Peyer's patch (tissue), 4 donors: ENCODE data around the gene NES. TPM values are rescaled to one million over a fixed set of nuclear protein-coding genes. Genes with fewer than 3 reads are reported as not detected.
A peak's percentile ranks its signal among the peaks of the same experiment; 100 is the strongest.

Experiments used
- DNase-seq, 3 donors: peaks; one replicate each; pipeline ENCODE4 v3.0.0-alpha.2; 2017 to 2019
- H3K27ac ChIP-seq, 4 donors: fragments of 200-600 bp; sonication (generic); one replicate each; pipeline ENCODE4 v1.5.1; 2016 to 2019
- H3K27me3 ChIP-seq, 2 donors: fragments of 200-600 bp; sonication (generic); one replicate each; pipeline ENCODE4 v1.5.1; 2019
- H3K36me3 ChIP-seq, 3 donors: fragments of 200-600 bp; sonication (generic); one replicate each; pipeline ENCODE4 v1.5.1; 2016 to 2019
- H3K4me1 ChIP-seq, 4 donors: fragments of 200-600 bp; sonication (generic); one replicate each; pipeline ENCODE4 v1.5.1; 2016 to 2019
- H3K4me3 ChIP-seq, 4 donors: fragments of 200-600 bp; sonication (generic); 1 replicate in 3 of 4; 2 replicates in 1 of 4; pipeline ENCODE4 v1.5.1; 2016 to 2019; ENCODE audit warnings: mild to moderate bottlenecking in 1 of 4
- H3K9me3 ChIP-seq, 4 donors: fragments of 200-600 bp; sonication (generic); one replicate each; pipeline ENCODE4 v1.5.1; 2016 to 2019; ENCODE audit warnings: mild to moderate bottlenecking in 1 of 4
- CTCF ChIP-seq, 6 experiments: fragments of 450-650 bp in 4 of 6; fragments of 200-600 bp in 2 of 6; sonication (generic) in 1 of 6; IDR thresholded peaks; one replicate each; pipeline ENCODE4 v1.5.1; 2017 to 2019; ENCODE audit warnings: antibody characterized with exemption in 6 of 6, mild to moderate bottlenecking in 3 of 6, moderate library complexity in 1 of 6
- POLR2A ChIP-seq, 2 donors: fragments of 450-650 bp; IDR thresholded peaks; one replicate each; pipeline ENCODE4 v1.5.1; 2017; ENCODE audit warnings: antibody characterized with exemption in 2 of 2, mild to moderate bottlenecking in 2 of 2, moderate library complexity in 2 of 2
- total RNA-seq, 4 donors: library from RNA; depleted of rRNA; stranded (reverse); fragments of >200 nt; gene quantifications; one replicate each; pipeline ENCODE4 v1.1.0, GENCODE V29; 2016

NES gene
- total RNA-seq, 4 donors from 2014 or later = 2.8 to 25.6 (median 3.1) TPM

GRCh38 chr1:156662005-156662799 lies 15.0 kb downstream of the NES start:
- no peaks in the 10 kb centered on the region for H3K36me3 ChIP-seq
- no peak overlapping the region for H3K4me3 ChIP-seq
- DNase-seq = no peak
- no peaks in the 10 kb centered on the region for H3K9me3 ChIP-seq
- H3K27ac ChIP-seq = peak overlapping the region; percentile 67 to 92 (median 82)
- TF ChIP-seq CTCF (IDR thresholded peaks at IDR 0.05) = no peak
- TF ChIP-seq POLR2A (IDR thresholded peaks at IDR 0.05) = no peak
- H3K4me1 ChIP-seq = peaks cover 28 to 97% (median 29%) of the 10 kb centered on the region in 4 donors
- H3K27me3 ChIP-seq = no peaks in the 10 kb centered on the region

- Histone ChIP-seq H3K27me3 (no peaks in the 10 kb centered on the region), H3K4me1 (peaks cover 28 to 90% (median 34%) of the 10 kb centered on the region in 4 donors), H3K36me3 (no peaks in the 10 kb centered on the region), H3K4me3 (peak overlapping the region in 3 of 4 donors; percentile 21 to 58 (median 54)), H3K9me3 (no peaks in the 10 kb centered on the region), H3K27ac (peak overlapping the region; percentile 67 to 92 (median 82))
- no peak for DNase-seq
- TF ChIP-seq POLR2A (IDR thresholded peaks at IDR 0.05) = no peak
These were observed 16.5 kb downstream of the NES start for GRCh38 chr1:156660752-156661112.

GRCh38 chr1:156659988-156660751 lies 17.0 kb downstream of the NES start:
- Histone ChIP-seq H3K9me3 (no peaks in the 10 kb centered on the region), H3K27me3 (no peaks in the 10 kb centered on the region), H3K4me3 (peak overlapping the region; percentile 9 to 58 (median 38)), H3K36me3 (no peaks in the 10 kb centered on the region), H3K4me1 (peaks cover 26 to 84% (median 34%) of the 10 kb centered on the region in 4 donors), H3K27ac (peak overlapping the region; percentile 67 to 92 (median 82))
- peak; percentile 85 to 96 (median 96) for DNase-seq
- TF ChIP-seq POLR2A (IDR thresholded peaks at IDR 0.05) = peak in 1 of 2 donors; percentile 16
- peak; percentile 92 to 99 (median 99) for TF ChIP-seq CTCF (IDR thresholded peaks at IDR 0.05)

GRCh38 chr1:156659661-156659987 lies 17.6 kb downstream of the NES start:
- Histone ChIP-seq H3K27ac (peak overlapping the region; percentile 67 to 92 (median 82)), H3K27me3 (no peaks in the 10 kb centered on the region), H3K36me3 (no peaks in the 10 kb centered on the region), H3K4me3 (peak overlapping the region in 3 of 4 donors; percentile 9 to 58 (median 54)), H3K9me3 (no peaks in the 10 kb centered on the region), H3K4me1 (peaks cover 22 to 79% (median 31%) of the 10 kb centered on the region in 4 donors)
- TF ChIP-seq POLR2A (IDR thresholded peaks at IDR 0.05) (no peak), CTCF (IDR thresholded peaks at IDR 0.05) (no peak)
- DNase-seq = no peak

GRCh38 chr1:156658945-156659574 lies 18.1 kb downstream of the NES start:
- no peak for DNase-seq
- H3K4me1 ChIP-seq = peaks cover 18 to 73% (median 26%) of the 10 kb centered on the region in 4 donors
- no peaks in the 10 kb centered on the region for H3K36me3 ChIP-seq
- no peaks in the 10 kb centered on the region for H3K9me3 ChIP-seq
- no peak overlapping the region for H3K4me3 ChIP-seq
- H3K27me3 ChIP-seq = no peaks in the 10 kb centered on the region
- peak overlapping the region in 2 of 4 donors; percentile 85 to 92 for H3K27ac ChIP-seq
- TF ChIP-seq CTCF (IDR thresholded peaks at IDR 0.05) = no peak
- TF ChIP-seq POLR2A (IDR thresholded peaks at IDR 0.05) = no peak
